Limb (tissue), 2 donors: ENCODE results near the gene GRIK5.

ENCODE experiments used
- DNase-seq, 2 donors: peaks; one replicate each; pipeline ENCODE4 v3.0.0-alpha.2; 2016; ENCODE audit errors: extremely low spot score in 2 of 2

Gene GRIK5

GRCh38 chr19:41957838-41958366 lies 112.1 kb downstream of the GRIK5 start:
- DNase-seq, result peak; percentile 75 to 79

GRCh38 chr19:41957161-41957837 lies 112.7 kb downstream of the GRIK5 start:
- no peak for DNase-seq

GRCh38 chr19:41956621-41957020 lies 113.4 kb downstream of the GRIK5 start:
- DNase-seq, result no peak

GRCh38 chr19:41955521-41955920 lies 114.5 kb downstream of the GRIK5 start:
- DNase-seq, result no peak

- DNase-seq, result peak; percentile 54 to 85
Measured at GRCh38 chr19:41951686-41952172, 118.3 kb downstream of the GRIK5 start.
